Hematopoietic multipotent progenitor cell treated with erythropoietin and hydrocortisone succinate and interleukin-3 and kit ligand, for 6 days (in vitro differentiated cells): ENCODE data around the gene DNAH6.
A peak's percentile ranks its signal among the peaks of the same experiment; 100 is the strongest.
"Not testable (repeated sequence)": the region's sequence is repeated elsewhere in the genome, so short reads cannot be mapped to it uniquely, and the experiment has no call there.

Experiments
- DNase-seq: peaks from one replicate; pipeline ENCODE4 v3.0.0-alpha.2; 2015

DNAH6 gene

GRCh38 chr2:84847326-84848050 lies 331.2 kb downstream of the DNAH6 start:
- DNase-seq = no peak

GRCh38 chr2:84849271-84849952 lies 333.1 kb downstream of the DNAH6 start:
- no peak for DNase-seq

GRCh38 chr2:84850471-84850870 lies 334.2 kb downstream of the DNAH6 start:
- no peak for DNase-seq

- no peak for DNase-seq
These were observed 335.6 kb downstream of the DNAH6 start for GRCh38 chr2:84851876-84852275.

GRCh38 chr2:84854850-84855249 lies 338.6 kb downstream of the DNAH6 start:
- no peak for DNase-seq

GRCh38 chr2:84855731-84856130 lies 339.4 kb downstream of the DNAH6 start:
- no peak for DNase-seq

GRCh38 chr2:84856787-84857186 lies 340.5 kb downstream of the DNAH6 start:
- DNase-seq = no peak

GRCh38 chr2:84857566-84857965 lies 341.3 kb downstream of the DNAH6 start:
- DNase-seq = no peak

- DNase-seq = no peak
These were observed 341.8 kb downstream of the DNAH6 start for GRCh38 chr2:84858123-84858522.

- no peak for DNase-seq
These were observed 342.6 kb downstream of the DNAH6 start for GRCh38 chr2:84858937-84859336.

- DNase-seq = no peak
These were observed 345.2 kb downstream of the DNAH6 start for GRCh38 chr2:84861539-84861938.

- DNase-seq = no peak
These were observed 345.7 kb downstream of the DNAH6 start for GRCh38 chr2:84862006-84862405.

GRCh38 chr2:84865181-84865783 lies 349.0 kb downstream of the DNAH6 start:
- peak; percentile 54 for DNase-seq

- no peak for DNase-seq
These were observed 349.8 kb downstream of the DNAH6 start for GRCh38 chr2:84866122-84866521.

GRCh38 chr2:84868327-84868726 lies 352.0 kb downstream of the DNAH6 start:
- not testable (repeated sequence) for DNase-seq
